HG03342 (cell line): Measurements from ENCODE around the gene INO80D.
"Not testable (repeated sequence)": the region's sequence is repeated elsewhere in the genome, so short reads cannot be mapped to it uniquely, and the experiment has no call there.

ENCODE experiments used
- ATAC-seq: cut with Tn5 transposase; IDR thresholded peaks from one replicate; pipeline ENCODE4 v1.9.1; 2021; ENCODE audit warnings: mild to moderate bottlenecking, moderate library complexity; ENCODE audit not compliant: unreplicated experiment

The INO80D gene, protein sequence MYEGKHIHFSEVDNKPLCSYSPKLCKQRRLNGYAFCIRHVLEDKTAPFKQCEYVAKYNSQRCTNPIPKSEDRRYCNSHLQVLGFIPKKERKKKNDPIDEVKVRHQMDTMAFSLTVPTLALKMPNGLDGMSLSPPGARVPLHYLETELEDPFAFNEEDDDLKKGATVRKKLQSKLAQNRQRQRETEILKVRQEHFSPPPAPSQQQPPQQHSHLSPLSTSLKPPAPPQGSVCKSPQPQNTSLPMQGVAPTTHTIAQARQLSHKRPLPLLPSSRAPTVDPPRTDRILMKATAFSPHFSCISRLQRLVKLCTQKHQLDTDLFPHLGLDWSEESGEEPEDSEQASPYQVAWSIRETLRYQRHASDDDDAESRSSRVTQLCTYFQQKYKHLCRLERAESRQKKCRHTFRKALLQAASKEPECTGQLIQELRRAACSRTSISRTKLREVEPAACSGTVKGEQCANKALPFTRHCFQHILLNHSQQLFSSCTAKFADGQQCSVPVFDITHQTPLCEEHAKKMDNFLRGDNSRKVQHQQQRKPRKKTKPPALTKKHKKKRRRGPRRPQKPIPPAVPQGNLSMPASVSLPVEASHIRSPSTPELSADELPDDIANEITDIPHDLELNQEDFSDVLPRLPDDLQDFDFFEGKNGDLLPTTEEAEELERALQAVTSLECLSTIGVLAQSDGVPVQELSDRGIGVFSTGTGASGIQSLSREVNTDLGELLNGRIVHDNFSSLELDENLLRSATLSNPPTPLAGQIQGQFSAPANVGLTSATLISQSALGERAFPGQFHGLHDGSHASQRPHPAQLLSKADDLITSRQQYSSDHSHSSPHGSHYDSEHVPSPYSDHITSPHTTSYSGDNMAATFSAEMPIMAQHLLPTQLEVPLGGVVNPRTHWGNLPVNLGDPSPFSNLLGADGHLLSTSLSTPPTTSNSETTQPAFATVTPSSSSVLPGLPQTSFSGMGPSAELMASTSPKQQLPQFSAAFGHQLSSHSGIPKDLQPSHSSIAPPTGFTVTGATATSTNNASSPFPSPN

DNA sequence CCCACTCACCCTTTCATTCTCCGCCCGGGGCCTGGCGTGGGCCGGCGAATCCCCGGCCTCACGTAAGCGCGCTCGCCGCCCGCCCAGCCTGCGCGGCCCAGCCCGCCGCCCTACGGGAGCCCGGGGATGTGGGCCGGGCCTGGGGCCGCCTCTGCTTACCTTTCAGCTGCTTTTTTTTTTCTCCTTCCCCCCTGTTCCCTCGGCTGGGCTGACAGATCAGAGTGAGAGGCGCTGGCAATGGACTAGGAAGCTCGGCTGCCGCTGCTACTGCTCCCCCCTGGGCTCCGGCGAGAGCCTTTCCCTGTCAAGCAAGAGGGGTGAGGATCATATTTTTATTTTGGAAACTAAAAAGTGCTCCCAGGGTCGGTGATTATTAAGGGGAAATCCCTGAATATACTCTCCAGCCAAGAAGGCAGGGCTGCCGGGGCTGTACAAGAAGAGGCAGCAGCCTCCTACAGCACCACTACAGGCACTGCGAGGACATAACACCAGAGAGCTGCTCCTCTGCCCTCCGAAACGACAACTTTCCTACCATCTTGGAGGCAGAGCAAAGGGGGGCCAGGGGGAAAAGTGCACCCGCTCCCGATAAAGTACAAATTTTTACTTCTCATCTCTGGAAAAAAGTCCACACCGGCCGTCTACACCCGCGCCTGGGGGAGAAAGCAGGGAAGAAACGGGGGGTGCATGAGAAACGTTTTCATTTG lies at the start of gene INO80D:
TSS of gene INO80D (minus strand) at position 433 of the 704 bp plus-strand sequence. CDS start 23,158 bp downstream, outside the sequence.
- peak; percentile 92 for ATAC-seq

DNA sequence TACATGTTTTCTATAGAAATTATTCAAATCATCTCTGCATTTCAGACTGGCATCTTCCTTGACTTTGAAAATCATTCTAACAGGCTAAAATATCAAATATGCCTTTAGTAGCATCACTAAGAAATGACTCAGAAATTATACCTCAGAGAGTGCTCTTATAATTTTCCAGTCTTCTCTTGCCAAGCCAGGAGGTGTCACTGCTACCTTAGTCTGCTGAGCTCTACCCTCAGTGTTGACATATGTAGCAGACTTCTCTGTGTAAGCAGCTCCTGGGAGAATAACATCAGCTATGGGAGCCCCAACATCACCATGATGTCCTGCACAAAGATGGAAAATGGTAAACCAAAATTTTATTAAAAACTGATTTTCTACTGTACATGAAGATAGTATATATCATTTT lies 41.7 kb upstream of the INO80D start:
- ATAC-seq: no peak

DNA sequence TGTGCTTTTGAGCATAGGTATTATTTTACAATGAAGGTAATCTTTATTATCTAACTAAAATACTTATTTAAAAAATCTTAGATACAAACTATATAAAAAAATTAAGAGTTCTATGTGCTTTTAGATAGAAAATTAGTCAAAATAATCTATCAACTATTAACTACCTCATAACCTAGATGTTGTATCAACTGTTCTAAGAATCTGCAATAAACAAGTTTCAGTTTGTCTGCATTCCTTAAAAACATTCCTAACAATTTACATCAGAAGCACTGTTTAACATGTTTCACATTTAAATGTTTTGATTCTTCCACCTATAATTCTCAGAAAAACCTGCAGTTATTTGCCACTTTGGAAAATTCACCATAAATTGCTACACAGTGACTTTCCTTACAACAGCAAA lies 39.9 kb upstream of the INO80D start:
- no peak for ATAC-seq

DNA sequence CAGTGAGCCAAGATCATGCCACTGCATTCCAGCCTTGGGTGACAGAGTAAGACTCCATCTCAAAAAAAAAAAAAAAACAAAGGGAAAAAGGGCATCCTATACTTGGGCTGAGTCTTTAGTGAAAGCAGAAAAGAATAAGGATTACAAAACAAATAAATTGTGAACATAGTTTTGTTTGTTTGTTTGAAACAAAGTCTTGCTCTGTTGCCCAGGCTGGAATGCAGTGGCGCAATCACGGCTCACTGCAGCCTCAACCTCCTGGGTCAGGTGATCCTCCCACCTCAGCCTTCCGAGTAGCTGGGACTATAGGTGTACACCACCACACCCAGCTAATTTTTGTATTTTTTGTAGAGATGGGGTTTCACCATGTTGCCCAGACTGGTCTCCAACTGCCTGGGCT lies 36.6 kb upstream of the INO80D start:
- ATAC-seq: not testable (repeated sequence)

DNA sequence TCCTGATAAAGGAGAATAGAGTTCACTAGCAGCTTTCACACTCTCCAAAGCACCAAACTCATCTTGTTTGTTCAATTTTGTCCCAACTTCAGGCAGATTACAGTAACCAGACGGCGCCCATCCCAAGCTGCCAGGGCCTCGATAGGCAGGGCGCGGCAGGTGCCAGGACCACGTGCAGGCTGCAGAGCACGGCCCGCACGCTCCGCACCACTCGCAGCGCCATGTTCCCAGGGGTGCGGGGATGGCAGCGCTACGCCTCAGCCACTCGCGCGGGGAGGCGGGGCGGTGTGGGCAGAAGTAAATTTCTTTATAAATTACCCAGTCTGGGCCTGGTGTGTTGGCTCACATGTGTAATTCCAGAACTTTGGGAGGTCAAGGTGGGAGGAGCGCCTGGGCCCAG lies 30.3 kb upstream of the INO80D start:
- ATAC-seq: no peak

DNA sequence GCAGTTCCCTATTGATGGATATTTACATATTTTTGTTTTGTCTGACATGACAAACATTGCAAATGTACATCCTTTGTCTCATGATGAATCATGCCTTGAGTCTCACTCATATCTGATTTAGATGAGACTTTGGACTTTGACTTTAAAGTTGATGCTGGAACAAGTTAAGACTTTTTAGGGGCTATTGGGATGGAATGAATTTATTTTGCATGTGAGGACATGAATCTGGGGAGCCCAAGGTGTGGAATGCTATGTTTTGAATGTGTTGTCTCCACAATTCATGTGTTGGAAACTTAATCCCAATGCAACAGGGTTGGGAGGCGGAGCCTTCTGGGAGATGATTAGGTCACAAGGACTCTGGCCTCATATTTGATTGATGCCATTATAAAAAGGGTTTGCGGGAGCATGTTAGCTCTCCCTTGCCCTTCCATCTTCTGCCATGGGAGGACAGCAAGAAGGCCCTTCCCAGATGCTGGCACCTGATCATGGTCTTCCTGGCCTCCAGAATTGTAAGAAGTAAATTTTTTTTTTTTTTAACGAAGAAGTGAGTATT lies 29.1 kb upstream of the INO80D start:
- no peak for ATAC-seq

DNA sequence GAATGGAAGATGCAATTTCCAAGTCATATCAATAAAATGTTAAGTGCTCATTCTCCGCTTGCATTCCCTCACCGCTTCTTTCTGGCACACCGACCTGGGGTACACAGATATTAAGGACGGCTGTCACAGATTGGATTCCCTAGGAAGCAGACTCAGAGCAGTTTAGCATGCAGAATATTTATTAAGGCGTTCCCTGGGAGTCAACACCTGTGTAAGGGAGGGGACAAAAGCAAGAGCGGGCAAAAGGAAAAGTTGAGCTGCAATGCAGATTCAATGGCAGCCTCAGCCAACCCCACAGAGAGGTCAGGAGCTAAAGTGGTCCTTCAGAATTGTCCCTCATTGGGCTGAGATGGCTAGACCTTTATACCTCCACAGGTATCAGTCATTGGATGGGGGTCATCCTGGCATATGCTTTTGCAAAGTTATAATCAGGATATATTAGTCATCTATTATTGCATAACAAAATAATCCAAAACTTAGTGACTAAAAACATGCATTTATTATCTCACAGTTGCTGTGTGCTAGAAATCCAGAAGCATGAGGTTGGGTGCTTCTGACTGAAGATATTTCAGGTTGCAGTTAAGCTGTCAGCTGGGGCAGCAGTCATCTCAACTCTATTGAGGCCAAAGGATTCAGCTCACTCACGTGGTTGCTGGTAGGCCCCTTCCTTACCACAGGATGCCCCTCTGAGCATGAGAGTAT lies 27.0 kb upstream of the INO80D start:
- ATAC-seq: no peak

DNA sequence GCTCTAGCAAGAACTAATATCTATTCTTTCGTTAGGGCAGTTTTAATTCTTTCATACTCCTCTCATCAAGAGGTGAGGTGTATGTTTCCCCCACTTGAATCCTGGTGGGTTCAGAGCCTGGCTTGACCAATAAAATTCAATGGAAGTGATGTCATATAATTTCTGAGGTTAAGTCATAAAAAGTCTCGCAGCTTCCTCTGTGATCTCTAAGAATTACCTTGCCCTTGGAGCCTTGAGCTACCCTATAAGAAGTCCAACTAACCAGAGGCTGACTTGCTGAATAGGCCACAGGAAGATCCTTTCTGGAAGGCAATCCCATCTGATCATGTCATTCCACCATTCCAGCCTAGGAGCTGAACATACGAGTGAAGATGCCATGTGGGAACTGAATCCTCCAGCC lies 26.1 kb upstream of the INO80D start:
- ATAC-seq: no peak

DNA sequence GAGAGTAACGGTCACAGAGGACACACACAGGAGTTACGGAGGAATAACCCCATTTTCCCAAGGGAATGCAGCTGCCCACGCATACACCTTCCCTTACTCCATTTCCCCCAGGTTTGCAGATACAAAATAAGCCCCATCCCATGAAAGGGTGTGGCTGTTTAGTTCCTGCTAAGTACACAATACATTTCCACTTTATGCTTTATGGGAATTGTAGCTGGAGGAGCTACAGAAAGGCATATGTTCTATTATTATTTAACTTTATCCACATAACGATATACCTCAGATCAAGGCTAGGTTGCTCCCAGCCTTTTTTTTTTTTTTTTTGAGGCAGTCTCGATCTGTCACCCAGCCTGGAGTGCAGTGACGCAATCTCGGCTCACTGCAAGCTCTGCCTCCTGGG lies 22.7 kb upstream of the INO80D start:
- ATAC-seq: no peak

DNA sequence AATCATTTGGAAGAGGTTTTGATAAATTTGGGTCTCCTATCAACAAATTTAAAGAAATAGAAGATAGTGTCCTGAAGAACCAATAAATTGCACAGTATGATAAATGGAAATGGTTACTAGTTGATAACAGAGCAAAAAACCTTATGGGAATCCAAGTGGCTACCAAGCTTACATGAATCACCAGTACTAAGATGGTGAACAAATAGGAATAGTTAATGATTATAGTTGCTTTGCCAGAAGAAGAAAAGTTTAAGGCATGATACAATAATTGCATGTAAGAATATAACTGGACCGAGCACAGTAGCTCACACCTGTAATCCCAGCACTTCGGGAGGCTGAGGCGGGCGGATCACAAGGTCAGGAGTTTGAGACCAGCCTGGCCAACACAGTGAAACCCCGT lies 19.6 kb upstream of the INO80D start:
- ATAC-seq: no peak

DNA sequence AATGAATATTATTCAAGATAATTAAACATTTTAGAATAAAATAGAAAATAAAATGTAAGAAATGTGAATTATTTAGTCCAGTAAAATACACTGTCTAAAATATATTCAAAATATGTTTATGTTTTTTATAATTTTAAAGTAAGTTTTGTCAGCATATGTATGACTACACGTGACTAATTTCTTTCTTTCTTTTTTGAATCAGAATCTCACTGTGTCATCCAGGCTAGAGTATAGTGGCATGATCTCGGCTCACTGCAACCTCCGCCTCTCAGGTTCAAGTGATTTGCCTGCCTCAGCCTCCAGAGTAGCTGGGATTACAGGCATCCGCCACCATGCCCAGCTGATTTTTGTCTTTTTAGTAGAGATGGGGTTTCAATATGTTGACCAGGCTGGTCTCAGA lies 19.1 kb upstream of the INO80D start:
- no peak for ATAC-seq

DNA sequence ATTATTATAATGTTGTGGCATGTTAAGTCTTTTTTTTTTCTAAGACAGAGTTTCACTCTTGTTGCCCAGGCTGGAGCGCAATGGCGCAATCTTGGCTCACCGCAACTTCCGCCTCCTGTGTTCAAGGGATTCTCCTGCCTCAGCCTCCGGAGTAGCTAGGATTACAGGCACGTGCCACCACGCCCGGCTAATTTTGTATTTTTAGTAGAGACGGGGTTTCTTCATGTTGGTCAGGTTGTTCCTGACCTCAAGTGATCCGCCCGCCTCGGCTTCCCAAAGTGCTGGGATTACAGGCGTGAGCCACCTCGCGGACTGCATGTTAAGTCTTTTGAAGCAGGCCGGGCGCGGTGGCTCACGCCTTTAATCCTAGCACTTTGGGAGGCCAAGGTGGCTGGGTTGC lies 12.9 kb upstream of the INO80D start:
- not testable (repeated sequence) for ATAC-seq

DNA sequence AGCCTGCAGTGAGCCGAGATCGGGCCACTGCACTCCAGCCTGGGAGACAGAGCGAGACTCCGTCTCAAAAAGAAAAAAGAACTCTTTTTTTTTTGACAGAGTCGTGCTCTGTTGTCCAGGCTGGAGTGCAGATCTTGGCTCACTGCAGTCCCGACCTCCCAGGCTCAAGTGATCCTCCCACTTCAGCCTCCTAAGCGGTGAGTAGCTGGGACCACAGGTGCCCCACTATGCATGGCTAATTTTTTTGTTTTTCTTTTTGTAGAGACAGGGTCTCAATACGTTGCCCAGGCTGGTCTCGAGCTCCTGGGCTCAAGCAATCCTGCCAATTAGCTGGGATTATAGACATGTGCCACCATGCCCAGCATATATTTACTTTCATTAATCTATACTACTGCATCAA lies 12.5 kb upstream of the INO80D start:
- no peak for ATAC-seq

DNA sequence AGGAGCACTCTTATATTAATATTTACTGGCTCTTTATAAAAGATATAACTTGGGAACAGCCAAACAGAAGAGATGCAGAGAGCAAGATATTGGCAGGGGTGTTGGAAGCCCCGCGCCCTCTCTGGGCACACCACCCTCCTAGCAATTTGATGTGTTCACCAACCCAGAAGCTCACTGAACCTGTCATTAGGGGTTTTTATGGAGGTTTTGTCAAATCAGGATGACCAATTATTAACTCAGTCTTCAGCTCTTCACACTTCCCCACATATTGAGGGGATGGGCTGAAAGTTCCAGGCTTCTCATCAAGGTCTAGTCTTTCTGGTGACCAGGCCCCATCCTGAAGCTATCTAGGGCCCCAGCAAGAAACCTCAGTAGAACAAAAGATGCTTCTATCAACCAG lies 10.9 kb upstream of the INO80D start:
- no peak for ATAC-seq

DNA sequence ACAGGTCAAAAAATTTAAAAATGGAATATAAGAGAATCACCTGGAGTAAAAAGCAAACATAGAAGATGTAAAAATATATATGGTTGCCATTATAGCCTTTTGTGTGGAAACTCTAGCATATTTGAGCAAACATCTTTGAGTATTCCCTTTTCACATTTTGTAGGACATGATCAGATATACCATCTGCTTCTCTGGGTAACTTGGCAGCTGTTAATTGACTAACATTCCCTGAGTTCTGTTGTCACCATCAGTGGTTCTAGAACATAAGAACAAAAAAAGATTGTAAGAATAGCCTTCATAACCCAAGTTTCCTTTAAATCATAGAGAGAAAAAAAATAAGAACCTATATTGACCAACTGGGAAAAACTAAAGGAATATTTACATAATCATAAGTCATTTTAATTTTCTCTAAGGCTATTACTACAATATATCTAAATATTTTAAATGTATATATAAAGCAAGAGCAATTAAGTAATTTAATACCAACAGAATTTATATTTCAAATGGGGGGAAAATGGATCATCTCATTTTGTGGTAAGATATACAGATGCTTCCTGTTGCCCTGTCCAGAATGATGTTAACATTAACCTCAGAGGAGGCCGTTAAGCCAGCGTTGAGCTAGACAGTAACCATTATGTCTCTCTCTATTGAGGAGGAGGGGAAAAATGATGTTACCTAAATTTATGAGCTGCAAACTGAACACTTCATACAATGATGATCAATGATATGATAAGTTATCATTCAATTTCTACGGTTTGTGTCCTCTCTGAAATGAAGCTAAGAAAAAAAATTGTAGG lies 9.8 kb upstream of the INO80D start:
- ATAC-seq: no peak

DNA sequence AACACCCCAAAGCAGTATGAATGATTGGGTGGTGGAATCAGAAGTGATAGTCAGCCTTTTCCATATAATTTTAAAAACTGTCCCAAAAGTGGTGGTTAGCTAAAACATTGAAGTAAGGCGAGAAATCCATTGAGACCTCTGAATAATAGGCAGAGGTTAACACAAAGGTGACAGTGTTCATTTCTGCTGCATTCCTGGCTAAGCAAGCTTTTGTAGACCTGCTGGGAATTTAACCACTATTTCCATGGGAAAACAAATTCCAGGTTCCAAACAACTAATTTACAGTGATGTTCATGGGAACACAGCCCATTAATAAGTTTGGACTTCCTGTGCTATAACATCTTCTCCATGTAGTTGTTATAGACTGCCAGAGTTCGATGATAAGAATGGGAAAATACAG lies 6.3 kb upstream of the INO80D start:
- no peak for ATAC-seq

DNA sequence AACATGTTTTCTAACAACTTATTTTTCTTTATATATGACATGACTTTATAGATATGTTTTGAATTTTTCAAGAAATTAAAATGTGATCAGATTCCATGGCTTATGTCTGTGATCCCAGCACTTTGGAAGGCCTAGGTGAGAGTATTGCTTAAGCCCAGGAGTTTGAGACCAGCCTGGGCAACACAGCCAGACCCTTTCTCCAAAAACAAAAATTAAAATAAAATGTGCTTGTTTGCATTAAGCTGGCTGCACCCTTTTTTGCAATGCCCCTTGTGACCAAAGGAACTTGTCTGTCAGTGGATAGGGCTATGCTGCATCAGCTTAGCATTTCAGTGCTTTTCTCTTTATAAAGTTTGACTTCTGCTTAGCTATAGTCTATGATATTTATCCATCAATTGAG lies 2.3 kb upstream of the INO80D start:
- no peak for ATAC-seq

DNA sequence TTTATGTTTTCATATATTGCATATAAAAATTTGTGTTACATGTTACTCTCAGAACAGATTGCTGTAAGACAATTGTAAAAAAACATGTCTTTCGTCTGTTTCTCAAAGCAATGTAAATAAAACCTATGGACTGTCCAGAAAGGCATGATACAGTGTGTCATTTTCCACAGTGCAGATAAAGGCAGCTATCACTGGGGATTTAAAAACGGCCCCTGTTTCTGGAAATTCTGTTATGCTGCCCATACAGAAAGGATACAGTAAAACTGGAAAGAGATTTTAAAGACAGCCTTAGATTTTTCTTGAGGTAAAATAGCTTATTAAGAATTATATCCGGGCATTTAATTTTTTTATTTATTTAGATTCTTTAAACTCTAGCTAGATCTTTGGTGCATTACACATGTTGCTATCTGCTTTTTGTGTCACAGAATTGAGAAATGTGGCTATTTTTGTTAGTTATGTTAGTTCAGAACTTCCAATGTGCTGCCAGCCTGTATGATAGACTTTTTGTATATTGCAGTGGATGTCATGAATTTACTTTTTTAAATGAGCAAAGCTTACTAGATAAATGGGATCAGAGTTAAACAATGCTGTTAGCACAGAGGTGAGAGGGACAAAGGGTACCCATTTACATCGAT lies 859 bp upstream of the INO80D start:
- no peak for ATAC-seq
